Left renal pelvis (tissue), 4 donors: Measurements from ENCODE around the gene DNM2. TPM values are rescaled to one million over a fixed set of nuclear protein-coding genes. Genes with fewer than 3 reads are reported as not detected.
A peak's percentile ranks its signal among the peaks of the same experiment; 100 is the strongest.
"Not testable (repeated sequence)": the region's sequence is repeated elsewhere in the genome, so short reads cannot be mapped to it uniquely, and the experiment has no call there.

Experiments used
- DNase-seq, 4 donors: peaks; one replicate each; pipeline ENCODE4 v3.0.0-alpha.2; 2013; ENCODE audit warnings: low read depth in 4 of 4, low spot score in 3 of 4
- polyA plus RNA-seq, 4 donors: library from polyadenylated mRNA; unstranded; fragments of 120-200 nt; gene quantifications; one replicate each; pipeline ENCODE4 v1.2.1, GENCODE V29; 2013; ENCODE audit not compliant: insufficient read length in 4 of 4

DNM2 gene
- polyA plus RNA-seq, 4 donors: 68.8 to 166 (median 125) TPM

- no peak for DNase-seq
These were observed 138.1 kb downstream of the DNM2 start for GRCh38 chr19:10855879-10856522.

- not testable (repeated sequence) for DNase-seq
These were observed 139.0 kb downstream of the DNM2 start for GRCh38 chr19:10856899-10857298.

- no peak for DNase-seq
These were observed 140.4 kb downstream of the DNM2 start for GRCh38 chr19:10858204-10858828.

GRCh38 chr19:10861103-10861651 is 143.3 kb downstream of the DNM2 start:
- no peak for DNase-seq

- no peak for DNase-seq
These were observed 144.8 kb downstream of the DNM2 start for GRCh38 chr19:10862561-10863106.

- no peak for DNase-seq
These were observed 145.3 kb downstream of the DNM2 start for GRCh38 chr19:10863107-10863717.

GRCh38 chr19:10864538-10864899 is 146.6 kb downstream of the DNM2 start:
- peak in 1 of 4 donors; percentile 60 for DNase-seq

GRCh38 chr19:10866495-10866894 is 148.6 kb downstream of the DNM2 start:
- no peak for DNase-seq

GRCh38 chr19:10868872-10869547 is 151.1 kb downstream of the DNM2 start:
- DNase-seq: no peak

GRCh38 chr19:10869872-10870311 is 152.0 kb downstream of the DNM2 start:
- not testable (repeated sequence) for DNase-seq

- no peak for DNase-seq
These were observed 152.6 kb downstream of the DNM2 start for GRCh38 chr19:10870501-10870954.

- DNase-seq: peak; percentile 90 to 96 (median 94)
These were observed 153.2 kb downstream of the DNM2 start, which contains the start of gene CARM1 for GRCh38 chr19:10870955-10871603. TSS of gene CARM1 (plus strand) at chr19:10871553. CDS start at chr19:10871703, 150 bp downstream.

- no peak for DNase-seq
These were observed 154.0 kb downstream of the DNM2 start for GRCh38 chr19:10871711-10872545.

- no peak for DNase-seq
These were observed 154.7 kb downstream of the DNM2 start for GRCh38 chr19:10872546-10873107.

- DNase-seq: no peak
These were observed 156.1 kb downstream of the DNM2 start for GRCh38 chr19:10874024-10874423.

- no peak for DNase-seq
These were observed 158.8 kb downstream of the DNM2 start for GRCh38 chr19:10876459-10877240.

GRCh38 chr19:10877608-10878007 is 159.7 kb downstream of the DNM2 start:
- not testable (repeated sequence) for DNase-seq

- no peak for DNase-seq
These were observed 160.4 kb downstream of the DNM2 start for GRCh38 chr19:10878253-10878652.
